GM19468 (cell line): ENCODE results near the gene ARPC2.

Experiments used
- ATAC-seq: cut with Tn5 transposase; IDR thresholded peaks from one replicate; pipeline ENCODE4 v1.9.1; 2021; ENCODE audit warnings: mild to moderate bottlenecking, moderate library complexity, moderate number of reproducible peaks; ENCODE audit not compliant: unreplicated experiment; ENCODE audit errors: extremely low read depth

Gene ARPC2

GRCh38 chr2:218216336-218216673 is 684 bp upstream of the ARPC2 start:
- no peak for ATAC-seq

DNA sequence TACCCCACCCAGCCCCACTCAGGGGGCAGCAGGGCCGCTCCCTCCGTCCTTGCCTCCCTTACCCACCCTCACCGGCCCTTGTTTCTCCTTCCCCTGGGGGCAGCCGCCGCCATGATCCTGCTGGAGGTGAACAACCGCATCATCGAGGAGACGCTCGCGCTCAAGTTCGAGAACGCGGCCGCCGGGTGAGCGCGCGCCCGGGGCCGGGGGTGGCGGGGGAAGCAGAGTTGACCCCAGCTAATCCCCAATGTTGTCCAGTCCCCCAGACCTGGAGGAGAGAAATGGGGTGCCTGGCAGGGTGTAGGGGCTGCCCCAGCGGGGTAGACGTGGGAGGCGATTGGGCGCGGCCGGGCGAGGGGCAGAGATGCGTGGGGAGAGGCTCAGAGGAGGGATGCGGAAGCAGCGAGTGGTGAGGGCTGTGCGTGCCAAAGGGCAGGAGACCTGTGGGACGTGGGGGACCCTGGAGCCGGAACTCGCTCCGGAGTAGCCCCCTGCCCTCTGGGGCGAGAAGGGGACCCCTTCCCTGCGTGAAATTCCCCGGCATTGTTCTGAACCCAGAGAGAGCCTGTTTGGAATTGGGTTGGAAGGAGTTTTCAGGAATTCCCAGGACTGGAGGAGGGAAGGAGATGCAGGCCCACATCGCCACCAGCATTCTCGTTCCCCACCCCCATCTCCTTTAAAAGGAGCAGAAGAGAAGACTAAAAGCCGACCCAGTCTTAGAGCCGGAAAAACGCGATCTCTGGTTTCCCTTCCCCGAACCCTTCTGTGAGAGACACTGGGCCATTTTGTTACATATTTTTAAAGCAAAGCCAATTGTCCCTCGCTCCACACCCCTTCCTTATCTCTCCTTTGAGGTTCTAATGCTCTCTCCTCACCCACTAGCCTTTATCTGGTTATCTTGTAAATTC is 625 bp downstream of the ARPC2 start:
- no peak for ATAC-seq

GRCh38 chr2:218218268-218219185 is 1.5 kb downstream of the ARPC2 start:
- peak; percentile 39 for ATAC-seq

DNA sequence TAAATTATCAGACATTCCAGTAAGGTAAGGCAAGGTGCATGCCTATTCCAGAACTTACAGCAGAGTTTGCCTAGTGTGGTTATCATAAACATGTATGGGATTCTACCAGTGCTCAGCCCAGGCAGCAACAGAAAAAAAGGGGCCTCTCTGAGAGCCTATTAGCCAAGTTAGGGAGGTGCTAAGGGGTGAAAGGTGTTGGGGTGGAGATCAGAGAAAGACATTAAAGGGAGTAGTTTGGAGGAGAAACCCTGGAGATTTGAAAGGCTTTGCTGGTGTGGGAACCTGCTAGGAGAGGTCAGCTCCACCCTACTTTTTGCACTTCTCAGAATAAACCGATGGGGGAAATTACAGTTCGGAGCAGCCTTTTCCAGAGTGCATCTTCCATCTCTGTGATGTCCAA is 2.9 kb downstream of the ARPC2 start:
- ATAC-seq = no peak

DNA sequence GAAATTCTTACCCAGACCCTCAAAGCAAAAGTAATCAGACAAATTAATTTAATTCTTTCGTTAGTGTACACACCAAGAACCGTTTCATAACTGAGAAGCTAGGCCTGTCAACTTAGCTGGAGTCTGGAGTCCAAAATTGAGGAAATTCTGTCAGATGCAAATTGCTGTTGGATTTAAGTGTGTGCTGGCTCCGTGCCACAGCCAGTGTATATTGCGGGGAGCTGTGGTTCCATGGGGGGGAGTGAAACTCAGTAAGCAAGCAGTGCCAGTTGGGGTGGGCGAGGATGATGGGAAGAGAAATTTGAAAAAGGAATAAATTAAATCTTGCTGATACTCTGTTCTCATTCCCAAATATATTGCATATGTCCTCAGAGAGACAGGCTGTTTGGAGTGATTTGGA is 4.0 kb downstream of the ARPC2 start:
- ATAC-seq = no peak

- ATAC-seq = no peak
Measured at GRCh38 chr2:218223046-218223445, 6.1 kb downstream of the ARPC2 start.

DNA sequence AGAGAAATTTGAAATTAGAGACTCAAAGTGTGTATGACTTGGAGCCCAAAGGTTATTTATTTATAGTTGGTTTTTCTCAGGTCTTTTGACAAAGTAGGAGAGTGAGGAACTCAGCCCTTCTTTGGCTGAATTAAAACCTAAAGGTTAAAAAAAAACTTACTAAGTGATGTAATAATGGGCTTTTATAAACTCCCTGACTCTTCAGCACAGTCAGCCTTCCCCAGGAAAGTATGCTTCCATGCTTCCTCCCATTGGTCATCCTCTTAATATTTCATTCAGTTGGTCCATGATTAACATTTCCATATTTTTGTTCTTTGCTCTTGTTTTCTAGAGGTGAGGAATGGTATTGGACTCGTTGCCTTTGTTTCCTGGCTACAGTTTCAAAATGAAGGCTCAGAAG is 7.2 kb downstream of the ARPC2 start:
- ATAC-seq = no peak

DNA sequence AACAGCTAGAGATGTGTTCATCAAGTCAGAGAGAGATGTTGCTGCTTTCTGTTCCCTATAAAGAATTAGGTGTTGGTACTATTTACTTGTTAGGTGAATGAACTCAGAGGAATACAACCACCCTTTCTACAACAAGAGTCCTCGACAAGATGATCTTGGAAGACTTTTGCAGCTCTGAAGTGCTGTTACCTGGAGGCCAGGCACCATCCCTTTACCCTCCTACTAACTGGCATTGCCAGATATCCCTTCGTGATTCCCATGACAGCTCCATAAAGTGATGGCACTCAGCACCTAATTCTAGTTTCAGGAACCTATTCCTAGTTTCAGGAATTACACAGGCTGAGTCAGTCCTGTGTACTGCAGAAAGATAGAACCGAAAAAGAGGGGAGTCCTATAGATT is 9.9 kb downstream of the ARPC2 start:
- no peak for ATAC-seq

- ATAC-seq = no peak
Measured at GRCh38 chr2:218228366-218229090, 11.5 kb downstream of the ARPC2 start.

GRCh38 chr2:218229239-218229638 is 12.2 kb downstream of the ARPC2 start:
- peak; percentile 57 for ATAC-seq

DNA sequence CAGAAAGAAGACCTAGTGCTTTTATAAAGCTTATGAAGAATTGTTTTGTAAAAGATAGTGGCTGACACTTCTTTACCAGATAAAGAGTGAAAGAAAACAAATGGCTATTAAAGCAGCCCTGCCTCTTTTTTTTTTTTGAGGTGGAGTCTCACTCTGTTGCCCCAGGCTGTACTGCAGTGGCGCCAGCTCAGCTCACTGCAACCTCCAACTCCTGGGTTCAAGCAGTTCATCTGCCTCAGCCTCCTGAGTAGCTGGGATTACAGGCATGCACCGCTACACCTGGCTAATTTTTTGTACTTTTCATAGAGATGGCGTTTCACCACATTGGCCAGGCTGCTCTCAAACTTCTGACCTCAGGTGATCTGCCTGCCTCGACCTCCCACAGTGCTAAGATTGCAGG is 12.9 kb downstream of the ARPC2 start:
- ATAC-seq = no peak

GRCh38 chr2:218230882-218231281 is 13.9 kb downstream of the ARPC2 start:
- no peak for ATAC-seq

DNA sequence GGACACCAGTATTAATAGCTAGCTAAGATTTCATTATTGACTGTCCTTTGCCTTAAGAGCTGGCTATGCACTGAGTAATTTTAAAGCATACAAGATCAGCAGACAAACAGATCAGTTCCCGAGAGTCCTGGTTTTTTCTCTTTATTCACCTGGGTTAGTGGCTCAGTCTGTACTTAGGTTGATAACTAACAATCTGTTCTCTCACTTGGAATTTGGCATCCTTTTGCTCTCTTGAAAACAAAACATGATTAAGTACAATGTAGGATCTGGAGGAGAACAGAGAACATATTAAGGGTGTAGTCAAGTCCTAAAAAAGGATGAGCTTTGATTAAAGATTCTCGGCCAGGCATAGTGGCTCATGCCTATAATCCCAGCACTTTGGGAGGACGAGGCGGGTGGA is 16.6 kb downstream of the ARPC2 start:
- ATAC-seq = no peak

DNA sequence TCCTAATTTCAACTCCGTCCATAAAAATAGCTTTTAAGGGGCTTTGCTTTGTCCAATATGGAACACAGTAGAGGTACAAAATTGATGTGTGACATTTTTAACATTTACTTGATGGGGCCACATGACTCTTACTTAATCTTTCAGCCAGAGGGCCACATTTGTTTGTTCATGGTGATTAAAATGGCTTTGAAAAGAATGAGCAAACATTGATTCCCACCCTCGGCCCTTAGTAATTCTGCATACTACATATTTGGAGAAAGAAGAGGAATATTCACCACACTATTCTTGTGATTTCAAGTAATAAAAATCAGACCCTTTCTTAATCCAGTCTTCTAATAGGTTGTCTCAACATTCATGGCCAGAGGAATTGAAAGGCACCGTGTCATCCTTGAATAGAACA is 17.5 kb downstream of the ARPC2 start:
- no peak for ATAC-seq

- ATAC-seq = no peak
Measured at GRCh38 chr2:218235017-218235416, 18.0 kb downstream of the ARPC2 start.

DNA sequence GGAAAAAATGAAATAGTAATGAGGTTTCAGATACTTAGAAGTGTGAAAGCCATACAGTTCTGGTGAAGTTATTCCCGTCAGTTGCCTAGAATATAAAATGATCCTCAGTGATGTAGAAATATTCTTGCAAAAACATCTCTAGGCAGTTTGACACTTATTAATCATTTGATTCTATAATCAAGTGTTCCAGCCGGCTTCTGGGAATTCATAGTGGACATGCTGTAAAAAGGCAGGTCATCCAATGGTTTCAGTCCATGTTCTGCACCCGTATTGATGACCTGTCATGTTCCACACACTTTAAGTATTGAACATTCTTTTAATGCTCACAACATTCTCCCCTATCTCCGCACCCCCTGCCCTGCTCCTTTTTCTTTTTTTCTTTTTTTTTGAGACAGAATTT is 19.8 kb downstream of the ARPC2 start:
- no peak for ATAC-seq

- no peak for ATAC-seq
Measured at GRCh38 chr2:218238887-218239286, 21.9 kb downstream of the ARPC2 start.

DNA sequence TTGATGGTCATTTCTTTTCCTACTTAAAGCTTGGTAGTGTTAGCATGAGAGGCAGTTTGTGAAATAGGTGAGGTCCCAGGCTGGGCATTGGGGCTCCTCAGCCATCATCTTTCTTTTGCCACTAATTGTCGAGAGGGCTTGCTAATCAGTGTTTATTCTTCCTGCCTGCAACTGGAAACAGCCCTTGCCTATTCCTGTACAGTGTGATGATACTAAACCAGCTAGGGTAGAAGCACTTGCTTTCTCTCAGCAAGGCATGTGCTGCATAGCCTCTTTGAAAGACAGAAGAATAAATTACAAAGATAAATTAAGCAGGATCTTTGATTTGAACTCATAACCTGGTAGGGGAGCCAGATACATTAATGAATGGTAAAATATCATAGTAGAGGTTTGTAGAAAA is 27.2 kb downstream of the ARPC2 start:
- no peak for ATAC-seq

DNA sequence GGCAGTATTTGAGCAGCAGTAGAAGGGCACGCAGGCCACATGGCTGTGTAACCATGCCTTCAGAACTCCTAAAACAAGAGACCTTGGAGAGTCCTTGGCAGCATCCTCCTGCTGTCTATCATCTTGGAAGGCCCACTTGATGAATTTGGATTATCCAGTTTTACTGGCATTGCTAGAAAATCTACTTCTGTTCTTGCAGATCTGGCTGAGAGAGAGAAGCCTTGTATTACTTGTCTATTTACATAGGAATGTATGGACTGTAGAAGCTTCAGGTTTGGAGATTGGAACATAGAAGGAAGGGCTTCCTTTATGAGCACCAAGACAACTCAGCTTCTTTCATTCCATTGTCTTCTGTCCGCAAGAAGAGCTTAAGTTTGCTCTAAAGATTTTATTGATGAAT is 27.7 kb downstream of the ARPC2 start:
- ATAC-seq = no peak

DNA sequence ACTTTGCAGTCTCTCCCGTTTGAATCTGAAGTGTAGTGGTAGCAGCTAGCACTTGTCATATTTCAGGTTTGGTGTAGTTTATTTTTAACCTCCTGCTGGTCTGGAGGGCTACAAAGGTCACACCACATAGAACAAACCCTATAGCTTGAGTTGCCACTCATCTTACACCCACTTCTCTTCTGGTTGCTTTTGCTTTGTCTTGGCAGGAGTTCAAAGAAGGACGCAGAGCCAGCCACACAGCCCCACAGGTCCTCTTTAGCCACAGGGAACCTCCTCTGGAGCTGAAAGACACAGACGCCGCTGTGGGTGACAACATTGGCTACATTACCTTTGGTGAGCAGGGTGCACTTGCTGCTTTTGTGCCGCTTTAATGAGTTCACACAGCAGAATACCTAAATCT is 28.2 kb downstream of the ARPC2 start:
- no peak for ATAC-seq

DNA sequence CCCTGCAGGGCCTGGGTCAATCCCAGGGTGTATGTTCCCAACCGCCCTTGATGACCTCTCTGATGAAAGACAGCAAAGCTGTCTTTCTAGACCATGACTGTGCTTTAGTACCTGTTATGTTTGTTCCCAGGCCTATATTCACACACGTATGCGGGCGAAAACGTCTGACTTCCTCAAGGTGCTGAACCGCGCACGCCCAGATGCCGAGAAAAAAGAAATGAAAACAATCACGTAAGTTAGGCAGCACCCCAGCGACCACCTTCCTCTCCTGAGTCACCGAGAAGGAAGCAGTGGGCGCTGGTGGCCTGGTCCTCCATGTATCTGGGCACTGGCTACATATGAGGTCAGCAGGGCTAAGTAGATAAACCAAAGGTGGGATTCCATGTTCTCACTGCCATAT is 32.7 kb downstream of the ARPC2 start:
- no peak for ATAC-seq
